HL-60/S4 treated with retinoic acid at 250 ng/mL for 4 days and 3 days (cell line): ENCODE results near the gene NCOR1.

Experiments
- in situ Hi-C: fragments of 300-500 bp; cut with MboI; formaldehyde crosslinking; loops from 2 replicates; pipeline ENCODE4 v1.7.0; 2022; ENCODE audit warnings: low sequenced_read_pairs

NCOR1 gene

GRCh38 chr17:15981646-15982580 lies 233.4 kb downstream of the NCOR1 start:
- in situ Hi-C loops: loop anchor here (25.0 kb wide), 1 partner anchor 145 kb away; no protein-coding TSS in a partner anchor

GRCh38 chr17:15981208-15981607 lies 234.1 kb downstream of the NCOR1 start:
- in situ Hi-C loops: loop anchor here (25.0 kb wide), 1 partner anchor 144 kb away; no protein-coding TSS in a partner anchor
